ENCODE measurements around the gene SCAI. TPM values are rescaled to one million over a fixed set of nuclear protein-coding genes. Genes with fewer than 3 reads are reported as not detected.
"Not testable (repeated sequence)": the region's sequence is repeated elsewhere in the genome, so short reads cannot be mapped to it uniquely, and the experiment has no call there.

Gene SCAI
- total RNA-seq, 1 experiment from 2014 or later: 5.3 TPM

GRCh38 chr9:125150349-125151245, 7.3 kb upstream of the SCAI start:
- no peak for DNase-seq (ENCODE audit: extremely low read depth, low read depth)

- DNase-seq (ENCODE audit: extremely low read depth, low read depth): no peak
Observed at GRCh38 chr9:125147401-125147951, 4.1 kb upstream of the SCAI start.

GRCh38 chr9:125146247-125146646, 2.9 kb upstream of the SCAI start:
- DNase-seq (ENCODE audit: extremely low read depth, low read depth): no peak

GRCh38 chr9:125145425-125145824, 2.1 kb upstream of the SCAI start:
- DNase-seq (ENCODE audit: extremely low read depth, low read depth): no peak

- DNase-seq (ENCODE audit: extremely low read depth, low read depth): no peak
Observed at GRCh38 chr9:125142560-125143376, 560 bp downstream of the SCAI start.

GRCh38 chr9:125141751-125142150, 1.6 kb downstream of the SCAI start:
- DNase-seq (ENCODE audit: extremely low read depth, low read depth): no peak

- DNase-seq (ENCODE audit: extremely low read depth, low read depth): no peak
Observed at GRCh38 chr9:125141251-125141650, 2.1 kb downstream of the SCAI start.

- no peak for DNase-seq (ENCODE audit: extremely low read depth, low read depth)
Observed at GRCh38 chr9:125140576-125140975, 2.8 kb downstream of the SCAI start.

GRCh38 chr9:125137200-125137599, 6.1 kb downstream of the SCAI start:
- no peak for DNase-seq (ENCODE audit: extremely low read depth, low read depth)

- DNase-seq (ENCODE audit: extremely low read depth, low read depth): no peak
Observed at GRCh38 chr9:125134976-125135375, 8.4 kb downstream of the SCAI start.

- DNase-seq (ENCODE audit: extremely low read depth, low read depth): no peak
Observed at GRCh38 chr9:125133403-125134329, 9.7 kb downstream of the SCAI start.

- DNase-seq (ENCODE audit: extremely low read depth, low read depth): no peak
Observed at GRCh38 chr9:125131778-125132177, 11.6 kb downstream of the SCAI start.

GRCh38 chr9:125126019-125126746, 17.1 kb downstream of the SCAI start:
- DNase-seq (ENCODE audit: extremely low read depth, low read depth): no peak

- DNase-seq (ENCODE audit: extremely low read depth, low read depth): no peak
Observed at GRCh38 chr9:125125523-125125922, 17.8 kb downstream of the SCAI start.

- no peak for DNase-seq (ENCODE audit: extremely low read depth, low read depth)
Observed at GRCh38 chr9:125121146-125121545, 22.2 kb downstream of the SCAI start.

- no peak for DNase-seq (ENCODE audit: extremely low read depth, low read depth)
Observed at GRCh38 chr9:125119643-125120286, 23.6 kb downstream of the SCAI start.

GRCh38 chr9:125118696-125119095, 24.6 kb downstream of the SCAI start:
- DNase-seq (ENCODE audit: extremely low read depth, low read depth): not testable (repeated sequence)

GRCh38 chr9:125114503-125114902, 28.8 kb downstream of the SCAI start:
- DNase-seq (ENCODE audit: extremely low read depth, low read depth): not testable (repeated sequence)

GRCh38 chr9:125110464-125110863, 32.9 kb downstream of the SCAI start:
- DNase-seq (ENCODE audit: extremely low read depth, low read depth): no peak

All from NCI-H460 (cell line).